Measurements from ENCODE around the gene NINL. TPM values are rescaled to one million over a fixed set of nuclear protein-coding genes. Genes with fewer than 3 reads are reported as not detected.

The NINL gene
- total and polyA plus RNA-seq, 4 donors, result 1.9 to 3.6 (median 2.8) TPM

- Histone ChIP-seq H3K9me3 (ENCODE audit: control insufficient read depth in 4 of 4, low read length in 3 of 4) (no peaks in the 10 kb centered on the region), H3K9ac (ENCODE audit: low read depth in 1 of 2, low read length in 2 of 2) (no peak overlapping the region), H3K36me3 (ENCODE audit: control insufficient read depth in 4 of 4, insufficient read depth in 3 of 4, low read depth in 1 of 4, low read length in 3 of 4) (peaks cover 0 to 32% (median 8%) of the 10 kb centered on the region in 4 donors), H3K27ac (ENCODE audit: low read depth in 1 of 2, low read length in 2 of 2) (no peak overlapping the region), H3K4me3 (ENCODE audit: low read depth in 1 of 3, low read length in 3 of 3) (no peak overlapping the region), H3K4me1 (ENCODE audit: control insufficient read depth in 4 of 4, insufficient read depth in 4 of 4, low read length in 3 of 4) (no peaks in the 10 kb centered on the region), H3K27me3 (ENCODE audit: control insufficient read depth in 4 of 4, insufficient read depth in 4 of 4, low read length in 3 of 4) (no peaks in the 10 kb centered on the region)
- 79% methylated on average over 12 of the region's 12 CpGs for WGBS
- TF ChIP-seq, protein P1, sequence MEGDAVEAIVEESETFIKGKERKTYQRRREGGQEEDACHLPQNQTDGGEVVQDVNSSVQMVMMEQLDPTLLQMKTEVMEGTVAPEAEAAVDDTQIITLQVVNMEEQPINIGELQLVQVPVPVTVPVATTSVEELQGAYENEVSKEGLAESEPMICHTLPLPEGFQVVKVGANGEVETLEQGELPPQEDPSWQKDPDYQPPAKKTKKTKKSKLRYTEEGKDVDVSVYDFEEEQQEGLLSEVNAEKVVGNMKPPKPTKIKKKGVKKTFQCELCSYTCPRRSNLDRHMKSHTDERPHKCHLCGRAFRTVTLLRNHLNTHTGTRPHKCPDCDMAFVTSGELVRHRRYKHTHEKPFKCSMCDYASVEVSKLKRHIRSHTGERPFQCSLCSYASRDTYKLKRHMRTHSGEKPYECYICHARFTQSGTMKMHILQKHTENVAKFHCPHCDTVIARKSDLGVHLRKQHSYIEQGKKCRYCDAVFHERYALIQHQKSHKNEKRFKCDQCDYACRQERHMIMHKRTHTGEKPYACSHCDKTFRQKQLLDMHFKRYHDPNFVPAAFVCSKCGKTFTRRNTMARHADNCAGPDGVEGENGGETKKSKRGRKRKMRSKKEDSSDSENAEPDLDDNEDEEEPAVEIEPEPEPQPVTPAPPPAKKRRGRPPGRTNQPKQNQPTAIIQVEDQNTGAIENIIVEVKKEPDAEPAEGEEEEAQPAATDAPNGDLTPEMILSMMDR (IDR thresholded peaks at IDR 0.05; ENCODE audit: low read depth, low read length, missing input control), result no peak
- no peak for TF ChIP-seq NR2F2 (IDR thresholded peaks at IDR 0.05)
- TF ChIP-seq, protein P2, sequence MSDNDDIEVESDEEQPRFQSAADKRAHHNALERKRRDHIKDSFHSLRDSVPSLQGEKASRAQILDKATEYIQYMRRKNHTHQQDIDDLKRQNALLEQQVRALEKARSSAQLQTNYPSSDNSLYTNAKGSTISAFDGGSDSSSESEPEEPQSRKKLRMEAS (IDR thresholded peaks at IDR 0.05), result no peak
- no peak for TF ChIP-seq FOXA1 (IDR thresholded peaks at IDR 0.05)
- TF ChIP-seq TAF1 (conservative IDR thresholded peaks at IDR 0.05), result no peak
- no peak for TF ChIP-seq HNF4G (IDR thresholded peaks at IDR 0.05)
- TF ChIP-seq ZBTB33 (IDR thresholded peaks at IDR 0.05), result no peak
- no peak for TF ChIP-seq RXRA (IDR thresholded peaks at IDR 0.05)
- no peak for TF ChIP-seq YY1 (IDR thresholded peaks at IDR 0.05)
- no peak for TF ChIP-seq RAD21 (IDR thresholded peaks at IDR 0.05)
- TF ChIP-seq, protein P3, sequence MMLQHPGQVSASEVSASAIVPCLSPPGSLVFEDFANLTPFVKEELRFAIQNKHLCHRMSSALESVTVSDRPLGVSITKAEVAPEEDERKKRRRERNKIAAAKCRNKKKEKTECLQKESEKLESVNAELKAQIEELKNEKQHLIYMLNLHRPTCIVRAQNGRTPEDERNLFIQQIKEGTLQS (IDR thresholded peaks at IDR 0.05), result no peak
- no peak for TF ChIP-seq FOXA2 (IDR thresholded peaks at IDR 0.05)
- no peak for DNase-seq (ENCODE audit: low spot score)
Measured at GRCh38 chr20:25484911-25485511, 100.3 kb downstream of the NINL start.

DNA sequence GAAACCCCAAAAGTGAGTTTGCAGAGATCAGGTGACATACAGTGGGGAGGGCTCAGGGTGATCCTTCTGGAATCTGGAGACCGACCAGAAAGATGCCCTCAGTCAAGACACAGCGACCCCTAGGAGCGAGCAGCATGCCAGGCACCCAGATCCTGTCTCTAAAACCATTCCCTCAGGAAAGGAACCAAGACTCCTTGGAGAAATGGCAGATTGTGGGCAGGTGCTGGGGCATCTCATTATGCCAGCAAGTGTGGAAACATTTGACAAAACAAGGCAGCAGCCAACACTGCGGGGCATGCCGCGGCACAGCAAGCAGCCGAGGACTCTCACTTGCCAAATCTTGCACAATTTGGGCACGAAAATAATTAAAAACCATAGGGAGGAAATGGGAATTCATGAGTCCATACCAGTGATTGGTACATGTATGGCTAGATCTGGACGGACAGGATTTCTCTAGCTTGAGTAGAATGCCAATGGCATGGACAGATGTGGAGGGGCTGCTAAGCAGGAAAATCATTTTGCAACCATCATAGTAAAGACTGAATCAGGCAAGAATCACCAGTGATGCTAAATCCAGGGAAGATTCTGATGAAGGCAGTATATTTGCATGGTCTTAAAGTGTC, 101.0 kb downstream of the NINL start:
- no peak overlapping the region for H3K9ac ChIP-seq (ENCODE audit: low read depth in 1 of 2, low read length in 2 of 2)
- no peaks in the 10 kb centered on the region for H3K4me1 ChIP-seq (ENCODE audit: control insufficient read depth in 4 of 4, insufficient read depth in 4 of 4, low read length in 3 of 4)
- no peak overlapping the region for H3K4me3 ChIP-seq (ENCODE audit: low read depth in 1 of 3, low read length in 3 of 3)
- DNase-seq (ENCODE audit: low spot score), result no peak
- no peak overlapping the region for H3K27ac ChIP-seq (ENCODE audit: low read depth in 1 of 2, low read length in 2 of 2)
- peaks cover 0 to 32% (median 12%) of the 10 kb centered on the region in 4 donors for H3K36me3 ChIP-seq (ENCODE audit: control insufficient read depth in 4 of 4, insufficient read depth in 3 of 4, low read depth in 1 of 4, low read length in 3 of 4)
- no peaks in the 10 kb centered on the region for H3K27me3 ChIP-seq (ENCODE audit: control insufficient read depth in 4 of 4, insufficient read depth in 4 of 4, low read length in 3 of 4)
- H3K9me3 ChIP-seq (ENCODE audit: control insufficient read depth in 4 of 4, low read length in 3 of 4), result no peaks in the 10 kb centered on the region
- 87% methylated on average over 9 of the region's 9 CpGs for WGBS
- TF ChIP-seq TAF1 (conservative IDR thresholded peaks at IDR 0.05) (no peak), REST (IDR thresholded peaks at IDR 0.05) (no peak), GABPA (IDR thresholded peaks at IDR 0.05 in 1 of 2, conservative IDR thresholded peaks at IDR 0.05 in 1 of 2) (no peak), ZBTB33 (IDR thresholded peaks at IDR 0.05) (no peak), RXRA (IDR thresholded peaks at IDR 0.05) (no peak), HNF4G (IDR thresholded peaks at IDR 0.05) (no peak), HNF4A (conservative IDR thresholded peaks at IDR 0.05) (no peak), SP1 (IDR thresholded peaks at IDR 0.05) (no peak), NR2F2 (IDR thresholded peaks at IDR 0.05) (no peak), FOXA1 (IDR thresholded peaks at IDR 0.05) (no peak), YY1 (IDR thresholded peaks at IDR 0.05) (no peak), FOXA2 (IDR thresholded peaks at IDR 0.05) (no peak), JUND (IDR thresholded peaks at IDR 0.05) (no peak), RAD21 (IDR thresholded peaks at IDR 0.05) (no peak)
- TF ChIP-seq, protein P2 (IDR thresholded peaks at IDR 0.05), result no peak
- TF ChIP-seq, protein P1 (IDR thresholded peaks at IDR 0.05; ENCODE audit: low read depth, low read length, missing input control), result no peak

Data from liver (tissue), 9 donors.